IMR-90 (cell line): ENCODE data around the gene CUL4A.

ENCODE experiments used
- BHLHE40 ChIP-seq: fragments of 150-350 bp; IDR thresholded peaks from 2 replicates; pipeline ENCODE4 v1.6.1; 2016; ENCODE audit warnings: mild to moderate bottlenecking, low read depth, low read length
- CEBPB ChIP-seq: IDR thresholded peaks from 2 replicates; pipeline ENCODE4 v1.6.1; 2012; ENCODE audit warnings: low read depth, low read length, improper control_type of control experiment
- MAFK ChIP-seq: IDR thresholded peaks from 2 replicates; pipeline ENCODE4 v1.6.1; 2012; ENCODE audit warnings: low read depth, low read length, improper control_type of control experiment
- MAZ ChIP-seq: IDR thresholded peaks from 2 replicates; pipeline ENCODE4 v1.6.1; 2012; ENCODE audit warnings: low read depth, mild to moderate bottlenecking, low read length, improper control_type of control experiment, moderate library complexity, borderline replicate concordance
- MXI1 ChIP-seq: IDR thresholded peaks from 2 replicates; pipeline ENCODE4 v1.6.1; 2012; ENCODE audit warnings: low read depth, mild to moderate bottlenecking, low read length, moderate library complexity, borderline replicate concordance
- POLR2A ChIP-seq: IDR thresholded peaks from 2 replicates; pipeline ENCODE4 v1.6.1; 2012; ENCODE audit warnings: mild to moderate bottlenecking, low read depth, low read length
- RAD21 ChIP-seq: IDR thresholded peaks from 2 replicates; pipeline ENCODE4 v1.6.1; 2012; ENCODE audit warnings: low read length, improper control_type of control experiment
- RCOR1 ChIP-seq: IDR thresholded peaks from 2 replicates; pipeline ENCODE4 v1.6.1; 2012; ENCODE audit warnings: mild to moderate bottlenecking, low read length, improper control_type of control experiment; ENCODE audit not compliant: insufficient replicate concordance
- SMC3 ChIP-seq: fragments of 150-350 bp; IDR thresholded peaks from 2 replicates; pipeline ENCODE4 v1.6.1; 2016; ENCODE audit warnings: low read depth, mild to moderate bottlenecking, antibody characterized with exemption, low read length, moderate library complexity
- TF ChIP-seq, protein P1 (sequence below): conservative IDR thresholded peaks from 2 replicates; pipeline ENCODE4 v1.5.1; 2012; ENCODE audit warnings: mild to moderate bottlenecking, low read depth, low read length, improper control_type of control experiment

GRCh38 chr13:113210833-113211232 is 1.4 kb downstream of the CUL4A start:
- TF ChIP-seq MAFK = no peak
- TF ChIP-seq MAZ = no peak
- TF ChIP-seq, protein P1, sequence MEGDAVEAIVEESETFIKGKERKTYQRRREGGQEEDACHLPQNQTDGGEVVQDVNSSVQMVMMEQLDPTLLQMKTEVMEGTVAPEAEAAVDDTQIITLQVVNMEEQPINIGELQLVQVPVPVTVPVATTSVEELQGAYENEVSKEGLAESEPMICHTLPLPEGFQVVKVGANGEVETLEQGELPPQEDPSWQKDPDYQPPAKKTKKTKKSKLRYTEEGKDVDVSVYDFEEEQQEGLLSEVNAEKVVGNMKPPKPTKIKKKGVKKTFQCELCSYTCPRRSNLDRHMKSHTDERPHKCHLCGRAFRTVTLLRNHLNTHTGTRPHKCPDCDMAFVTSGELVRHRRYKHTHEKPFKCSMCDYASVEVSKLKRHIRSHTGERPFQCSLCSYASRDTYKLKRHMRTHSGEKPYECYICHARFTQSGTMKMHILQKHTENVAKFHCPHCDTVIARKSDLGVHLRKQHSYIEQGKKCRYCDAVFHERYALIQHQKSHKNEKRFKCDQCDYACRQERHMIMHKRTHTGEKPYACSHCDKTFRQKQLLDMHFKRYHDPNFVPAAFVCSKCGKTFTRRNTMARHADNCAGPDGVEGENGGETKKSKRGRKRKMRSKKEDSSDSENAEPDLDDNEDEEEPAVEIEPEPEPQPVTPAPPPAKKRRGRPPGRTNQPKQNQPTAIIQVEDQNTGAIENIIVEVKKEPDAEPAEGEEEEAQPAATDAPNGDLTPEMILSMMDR = no peak
- TF ChIP-seq BHLHE40 = no peak
- no peak for TF ChIP-seq POLR2A
- TF ChIP-seq RAD21 = no peak
- no peak for TF ChIP-seq RCOR1
- no peak for TF ChIP-seq SMC3
- no peak for TF ChIP-seq MXI1
- peak; percentile 58 for TF ChIP-seq CEBPB
